MM.1S (cell line): Measurements from ENCODE around the gene FBXO47.

Experiments used
- DNase-seq: peaks from one replicate; pipeline ENCODE4 v3.0.0-alpha.2; 2015
- H2AFZ ChIP-seq: fragments of 300-600 bp; sonication (generic); 2 replicates; pipeline ENCODE4 v1.6.0; 2016; ENCODE audit warnings: antibody characterized with exemption, low read length
- H3F3A ChIP-seq: fragments of 300-600 bp; sonication (generic); 2 replicates; pipeline ENCODE4 v1.6.1; 2016; ENCODE audit warnings: mild to moderate bottlenecking, antibody characterized with exemption, low read length, moderate library complexity, mixed read lengths; ENCODE audit not compliant: insufficient read depth
- H3K27ac ChIP-seq: fragments of 300-600 bp; sonication (generic); 2 replicates; pipeline ENCODE4 v1.5.1; 2016; ENCODE audit warnings: mild to moderate bottlenecking, low read length
- H3K27me3 ChIP-seq: fragments of 300-600 bp; sonication (generic); replicated peaks from 2 replicates; pipeline ENCODE4 v1.6.0; 2016; ENCODE audit warnings: low read length; ENCODE audit not compliant: insufficient read depth
- H3K36me3 ChIP-seq: fragments of 300-600 bp; sonication (generic); replicated peaks from 2 replicates; pipeline ENCODE4 v1.6.1; 2016; ENCODE audit warnings: mild to moderate bottlenecking, low read length, mixed read lengths; ENCODE audit not compliant: insufficient read depth
- H3K4me1 ChIP-seq: fragments of 300-600 bp; sonication (generic); 2 replicates; pipeline ENCODE4 v1.6.1; 2016; ENCODE audit warnings: low read length, mixed read lengths
- H3K4me2 ChIP-seq: fragments of 300-600 bp; sonication (generic); 2 replicates; pipeline ENCODE4 v1.6.0; 2016; ENCODE audit warnings: low read depth, low read length
- H3K4me3 ChIP-seq: fragments of 300-600 bp; sonication (generic); 2 replicates; pipeline ENCODE4 v1.5.1; 2016; ENCODE audit warnings: low read length, mixed read lengths
- H3K79me2 ChIP-seq: fragments of 300-600 bp; sonication (generic); 2 replicates; pipeline ENCODE4 v1.6.1; 2016; ENCODE audit warnings: mixed run types, low read length, mixed read lengths
- H3K9ac ChIP-seq: fragments of 300-600 bp; sonication (generic); 2 replicates; pipeline ENCODE4 v1.6.1; 2016; ENCODE audit warnings: low read length, mixed read lengths
- H3K9me2 ChIP-seq: fragments of 300-600 bp; sonication (generic); replicated peaks from 2 replicates; pipeline ENCODE4 v1.6.1; 2016; ENCODE audit warnings: mild to moderate bottlenecking, low read length, mixed read lengths; ENCODE audit not compliant: insufficient read depth
- H3K9me3 ChIP-seq: fragments of 300-600 bp; sonication (generic); replicated peaks from 2 replicates; pipeline ENCODE4 v1.6.1; 2016; ENCODE audit warnings: mild to moderate bottlenecking, low read length, mixed read lengths; ENCODE audit not compliant: insufficient read depth
- H4K20me1 ChIP-seq: fragments of 300-600 bp; sonication (generic); 2 replicates; pipeline ENCODE4 v1.6.1; 2016; ENCODE audit warnings: mild to moderate bottlenecking, low read length, moderate library complexity, mixed read lengths; ENCODE audit not compliant: insufficient read depth
- EZH2 ChIP-seq: fragments of 300-600 bp; sonication (generic); optimal IDR thresholded peaks from 2 replicates; pipeline ENCODE3; 2017; ENCODE audit warnings: low read depth, mild to moderate bottlenecking, antibody characterized with exemption, low read length, mixed read lengths
- EZH2phosphoT487 ChIP-seq: fragments of 300-600 bp; sonication (generic); IDR thresholded peaks from 2 replicates; pipeline ENCODE4 v1.6.1; 2018; ENCODE audit warnings: antibody characterized with exemption, low read length
- TF ChIP-seq, protein P1 (sequence below): fragments of 300-600 bp; sonication (generic); IDR thresholded peaks from 2 replicates; pipeline ENCODE4 v1.5.1; 2016; ENCODE audit warnings: antibody characterized with exemption, low read length, mixed read lengths

The FBXO47 gene

DNA sequence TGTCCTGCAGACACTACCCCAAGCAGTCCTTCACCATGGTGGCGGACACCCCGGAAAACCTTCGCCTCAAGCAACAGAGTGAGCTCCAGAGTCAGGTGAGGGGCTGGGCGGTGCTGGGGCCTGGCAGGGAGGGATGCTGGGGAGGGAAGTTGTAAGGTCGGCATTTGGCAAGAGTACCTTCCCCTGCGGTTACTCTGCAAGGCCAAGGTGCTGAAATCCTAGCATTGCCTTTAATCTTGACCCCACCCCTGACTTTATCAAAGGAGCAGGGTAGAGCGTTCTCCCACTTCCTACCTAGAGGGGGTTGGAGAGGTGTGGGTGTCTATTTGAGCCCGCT is 76.8 kb downstream of the FBXO47 start:
- Histone ChIP-seq H3K79me2 (peaks cover 51% of the 10 kb centered on the region), H4K20me1 (0 out of 2 replicates have a peak, but pooled peaks cover 3% of the 10 kb centered on the region), H3K9ac (no peak overlapping the region), H3K9me3 (no peaks in the 10 kb centered on the region), H3K4me2 (no peak overlapping the region), H2AFZ (no peak overlapping the region), H3K27ac (no peak overlapping the region), H3K4me3 (no peak overlapping the region), H3K4me1 (no peaks in the 10 kb centered on the region), H3K9me2 (no peaks in the 10 kb centered on the region), H3F3A (no peaks in the 10 kb centered on the region), H3K36me3 (no peaks in the 10 kb centered on the region), H3K27me3 (no peaks in the 10 kb centered on the region)
- no peak for DNase-seq
- TF ChIP-seq, protein P1, sequence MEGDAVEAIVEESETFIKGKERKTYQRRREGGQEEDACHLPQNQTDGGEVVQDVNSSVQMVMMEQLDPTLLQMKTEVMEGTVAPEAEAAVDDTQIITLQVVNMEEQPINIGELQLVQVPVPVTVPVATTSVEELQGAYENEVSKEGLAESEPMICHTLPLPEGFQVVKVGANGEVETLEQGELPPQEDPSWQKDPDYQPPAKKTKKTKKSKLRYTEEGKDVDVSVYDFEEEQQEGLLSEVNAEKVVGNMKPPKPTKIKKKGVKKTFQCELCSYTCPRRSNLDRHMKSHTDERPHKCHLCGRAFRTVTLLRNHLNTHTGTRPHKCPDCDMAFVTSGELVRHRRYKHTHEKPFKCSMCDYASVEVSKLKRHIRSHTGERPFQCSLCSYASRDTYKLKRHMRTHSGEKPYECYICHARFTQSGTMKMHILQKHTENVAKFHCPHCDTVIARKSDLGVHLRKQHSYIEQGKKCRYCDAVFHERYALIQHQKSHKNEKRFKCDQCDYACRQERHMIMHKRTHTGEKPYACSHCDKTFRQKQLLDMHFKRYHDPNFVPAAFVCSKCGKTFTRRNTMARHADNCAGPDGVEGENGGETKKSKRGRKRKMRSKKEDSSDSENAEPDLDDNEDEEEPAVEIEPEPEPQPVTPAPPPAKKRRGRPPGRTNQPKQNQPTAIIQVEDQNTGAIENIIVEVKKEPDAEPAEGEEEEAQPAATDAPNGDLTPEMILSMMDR: no peak
- no peak for TF ChIP-seq EZH2phosphoT487
- TF ChIP-seq EZH2: no peak

DNA sequence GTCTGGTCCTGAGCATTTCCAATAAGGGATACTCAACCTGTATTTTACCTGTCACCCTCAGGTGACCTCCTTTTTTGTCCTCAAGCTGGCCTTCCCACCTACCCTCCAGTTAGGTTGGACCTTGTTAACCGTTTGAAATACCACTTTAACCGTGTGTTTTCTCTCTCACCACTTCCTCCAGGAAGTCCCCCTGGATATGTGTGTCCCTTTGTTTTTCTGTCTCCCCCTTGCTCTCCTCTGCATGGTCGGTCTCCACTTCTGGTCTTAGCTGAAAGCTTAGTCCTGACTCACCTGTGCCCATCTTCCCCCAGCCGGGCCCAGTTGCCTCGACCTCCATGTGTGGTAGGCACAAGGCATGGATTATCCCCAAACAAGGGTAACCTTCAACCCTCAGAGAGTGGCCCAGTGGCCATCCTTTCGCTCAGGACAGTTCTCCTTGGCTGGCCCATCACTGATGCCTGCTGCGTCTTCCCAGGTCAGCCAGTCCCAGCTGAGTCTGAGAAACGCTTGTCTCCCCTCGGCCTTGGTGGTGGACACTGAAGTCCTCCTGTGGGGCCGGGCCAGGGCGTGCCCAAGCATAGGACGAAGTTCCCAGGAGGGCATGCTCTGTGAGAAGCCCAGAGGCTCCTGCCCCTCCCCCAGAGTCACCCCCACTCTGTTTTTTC is 77.3 kb downstream of the FBXO47 start:
- Histone ChIP-seq H3K79me2 (peaks cover 56% of the 10 kb centered on the region), H2AFZ (no peak overlapping the region), H3F3A (no peaks in the 10 kb centered on the region), H3K9me2 (no peaks in the 10 kb centered on the region), H3K27ac (no peak overlapping the region), H3K4me1 (no peaks in the 10 kb centered on the region), H3K36me3 (no peaks in the 10 kb centered on the region), H3K4me3 (no peak overlapping the region), H3K9me3 (no peaks in the 10 kb centered on the region), H4K20me1 (0 out of 2 replicates have a peak, but pooled peaks cover 3% of the 10 kb centered on the region), H3K9ac (no peak overlapping the region), H3K4me2 (no peak overlapping the region), H3K27me3 (no peaks in the 10 kb centered on the region)
- no peak for DNase-seq
- TF ChIP-seq, protein P1: no peak
- no peak for TF ChIP-seq EZH2phosphoT487
- no peak for TF ChIP-seq EZH2

DNA sequence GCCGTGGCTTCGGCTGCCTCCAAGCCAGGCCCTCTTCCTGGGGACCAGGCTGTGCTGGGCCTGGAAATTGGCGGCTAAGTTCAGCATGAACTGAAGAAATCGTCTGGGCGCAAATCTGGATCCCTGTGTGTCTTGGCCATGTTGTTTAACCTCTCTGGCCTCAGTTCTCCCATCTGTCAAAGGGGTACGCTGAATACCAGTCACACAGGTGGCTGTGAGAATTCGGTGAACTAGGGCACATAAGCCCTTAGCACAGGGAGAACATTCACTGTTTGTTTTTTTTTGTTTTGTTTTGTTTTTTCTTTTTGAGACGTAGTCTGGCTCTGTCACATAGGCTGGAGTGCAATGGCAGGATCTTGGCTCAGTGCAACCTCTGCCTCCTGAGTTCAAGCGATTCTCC is 78.4 kb downstream of the FBXO47 start:
- H3K9ac ChIP-seq: no peak overlapping the region
- no peaks in the 10 kb centered on the region for H3K9me2 ChIP-seq
- H4K20me1 ChIP-seq: 0 out of 2 replicates have a peak, but pooled peaks cover 3% of the 10 kb centered on the region
- no peak overlapping the region for H3K4me3 ChIP-seq
- H3F3A ChIP-seq: no peaks in the 10 kb centered on the region
- H3K79me2 ChIP-seq: peaks cover 63% of the 10 kb centered on the region
- H2AFZ ChIP-seq: no peak overlapping the region
- no peak for DNase-seq
- H3K4me1 ChIP-seq: no peaks in the 10 kb centered on the region
- no peaks in the 10 kb centered on the region for H3K27me3 ChIP-seq
- TF ChIP-seq, protein P1: no peak
- TF ChIP-seq EZH2: no peak
- TF ChIP-seq EZH2phosphoT487: no peak
- H3K9me3 ChIP-seq: no peaks in the 10 kb centered on the region
- no peaks in the 10 kb centered on the region for H3K36me3 ChIP-seq
- H3K27ac ChIP-seq: no peak overlapping the region
- H3K4me2 ChIP-seq: no peak overlapping the region
